Measurements from ENCODE around the gene MRC2.

The MRC2 gene

DNA sequence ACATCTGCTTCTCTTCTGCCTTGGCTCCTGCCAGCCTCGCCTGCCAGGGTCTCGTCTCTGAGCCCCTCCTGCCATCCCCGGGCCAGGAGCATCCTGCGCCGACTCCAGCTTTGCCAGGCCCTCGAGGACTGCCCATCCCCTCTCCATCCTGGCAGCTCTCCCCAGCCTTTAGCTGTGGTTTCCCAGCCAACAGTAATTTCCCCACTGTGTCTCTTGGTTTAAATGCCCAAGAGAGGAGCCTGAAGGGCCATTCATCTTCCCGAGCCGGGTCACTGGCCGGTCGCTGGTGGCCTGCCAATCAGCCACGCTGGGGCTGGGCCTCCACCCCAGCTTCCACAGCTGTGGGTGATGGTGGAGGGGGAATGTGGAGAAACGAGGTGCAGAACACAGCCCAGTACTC lies 47.8 kb downstream of the MRC2 start:
- DNase-seq (ENCODE audit: low read depth in 1 of 2, low spot score in 1 of 2) = no peak

DNA sequence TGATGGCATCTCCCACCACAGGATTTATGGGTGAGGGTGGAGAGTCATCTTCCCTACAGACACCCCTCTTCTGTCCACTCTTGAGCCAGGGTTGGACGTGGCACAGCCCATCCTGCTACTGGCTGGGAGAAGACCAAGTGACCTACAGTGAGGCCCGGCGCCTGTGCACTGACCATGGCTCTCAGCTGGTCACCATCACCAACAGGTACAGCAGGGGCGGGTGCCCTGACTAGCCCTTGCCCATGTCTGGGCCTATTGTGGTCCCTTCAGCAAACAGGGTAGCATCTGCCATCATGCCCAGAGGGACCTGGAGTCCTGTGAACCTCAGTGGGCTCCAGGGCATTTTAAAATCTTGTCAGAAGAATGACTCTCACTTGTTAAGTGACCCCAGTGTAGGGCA lies 48.2 kb downstream of the MRC2 start:
- no peak overlapping the region for H3K27ac ChIP-seq (replicated peaks)
- no peaks in the 10 kb centered on the region for H3K27me3 ChIP-seq (ENCODE audit: insufficient read depth, poor library complexity, severe bottlenecking)
- H3K4me3 ChIP-seq (replicated peaks; ENCODE audit: insufficient read depth, low read length) = no peak overlapping the region
- DNase-seq (ENCODE audit: low read depth in 1 of 2, low spot score in 1 of 2) = no peak
- no peak for TF ChIP-seq POLR2AphosphoS5 (IDR thresholded peaks at IDR 0.05; ENCODE audit: low read depth)
- no peak for TF ChIP-seq SPI1 (IDR thresholded peaks at IDR 0.05; ENCODE audit: borderline replicate concordance, low read depth)
- TF ChIP-seq, protein P1, sequence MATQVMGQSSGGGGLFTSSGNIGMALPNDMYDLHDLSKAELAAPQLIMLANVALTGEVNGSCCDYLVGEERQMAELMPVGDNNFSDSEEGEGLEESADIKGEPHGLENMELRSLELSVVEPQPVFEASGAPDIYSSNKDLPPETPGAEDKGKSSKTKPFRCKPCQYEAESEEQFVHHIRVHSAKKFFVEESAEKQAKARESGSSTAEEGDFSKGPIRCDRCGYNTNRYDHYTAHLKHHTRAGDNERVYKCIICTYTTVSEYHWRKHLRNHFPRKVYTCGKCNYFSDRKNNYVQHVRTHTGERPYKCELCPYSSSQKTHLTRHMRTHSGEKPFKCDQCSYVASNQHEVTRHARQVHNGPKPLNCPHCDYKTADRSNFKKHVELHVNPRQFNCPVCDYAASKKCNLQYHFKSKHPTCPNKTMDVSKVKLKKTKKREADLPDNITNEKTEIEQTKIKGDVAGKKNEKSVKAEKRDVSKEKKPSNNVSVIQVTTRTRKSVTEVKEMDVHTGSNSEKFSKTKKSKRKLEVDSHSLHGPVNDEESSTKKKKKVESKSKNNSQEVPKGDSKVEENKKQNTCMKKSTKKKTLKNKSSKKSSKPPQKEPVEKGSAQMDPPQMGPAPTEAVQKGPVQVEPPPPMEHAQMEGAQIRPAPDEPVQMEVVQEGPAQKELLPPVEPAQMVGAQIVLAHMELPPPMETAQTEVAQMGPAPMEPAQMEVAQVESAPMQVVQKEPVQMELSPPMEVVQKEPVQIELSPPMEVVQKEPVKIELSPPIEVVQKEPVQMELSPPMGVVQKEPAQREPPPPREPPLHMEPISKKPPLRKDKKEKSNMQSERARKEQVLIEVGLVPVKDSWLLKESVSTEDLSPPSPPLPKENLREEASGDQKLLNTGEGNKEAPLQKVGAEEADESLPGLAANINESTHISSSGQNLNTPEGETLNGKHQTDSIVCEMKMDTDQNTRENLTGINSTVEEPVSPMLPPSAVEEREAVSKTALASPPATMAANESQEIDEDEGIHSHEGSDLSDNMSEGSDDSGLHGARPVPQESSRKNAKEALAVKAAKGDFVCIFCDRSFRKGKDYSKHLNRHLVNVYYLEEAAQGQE (IDR thresholded peaks at IDR 0.05; ENCODE audit: insufficient replicate concordance, low read depth) = no peak
- TF ChIP-seq, protein P2, sequence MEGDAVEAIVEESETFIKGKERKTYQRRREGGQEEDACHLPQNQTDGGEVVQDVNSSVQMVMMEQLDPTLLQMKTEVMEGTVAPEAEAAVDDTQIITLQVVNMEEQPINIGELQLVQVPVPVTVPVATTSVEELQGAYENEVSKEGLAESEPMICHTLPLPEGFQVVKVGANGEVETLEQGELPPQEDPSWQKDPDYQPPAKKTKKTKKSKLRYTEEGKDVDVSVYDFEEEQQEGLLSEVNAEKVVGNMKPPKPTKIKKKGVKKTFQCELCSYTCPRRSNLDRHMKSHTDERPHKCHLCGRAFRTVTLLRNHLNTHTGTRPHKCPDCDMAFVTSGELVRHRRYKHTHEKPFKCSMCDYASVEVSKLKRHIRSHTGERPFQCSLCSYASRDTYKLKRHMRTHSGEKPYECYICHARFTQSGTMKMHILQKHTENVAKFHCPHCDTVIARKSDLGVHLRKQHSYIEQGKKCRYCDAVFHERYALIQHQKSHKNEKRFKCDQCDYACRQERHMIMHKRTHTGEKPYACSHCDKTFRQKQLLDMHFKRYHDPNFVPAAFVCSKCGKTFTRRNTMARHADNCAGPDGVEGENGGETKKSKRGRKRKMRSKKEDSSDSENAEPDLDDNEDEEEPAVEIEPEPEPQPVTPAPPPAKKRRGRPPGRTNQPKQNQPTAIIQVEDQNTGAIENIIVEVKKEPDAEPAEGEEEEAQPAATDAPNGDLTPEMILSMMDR (IDR thresholded peaks at IDR 0.05; ENCODE audit: insufficient read depth, low read length) = no peak
- TF ChIP-seq GABPA (IDR thresholded peaks at IDR 0.05; ENCODE audit: low read depth) = no peak

More for the DNA sequence above, 47.8 kb downstream of the MRC2 start:
- H3K27me3 ChIP-seq (ENCODE audit: insufficient read depth, poor library complexity, severe bottlenecking) = no peaks in the 10 kb centered on the region
- H3K4me3 ChIP-seq (replicated peaks; ENCODE audit: insufficient read depth, low read length) = no peak overlapping the region
- TF ChIP-seq POLR2AphosphoS5 (IDR thresholded peaks at IDR 0.05; ENCODE audit: low read depth) = no peak
- no peak for TF ChIP-seq SPI1 (IDR thresholded peaks at IDR 0.05; ENCODE audit: borderline replicate concordance, low read depth)
- TF ChIP-seq, protein P1 (IDR thresholded peaks at IDR 0.05; ENCODE audit: insufficient replicate concordance, low read depth) = no peak
- no peak for TF ChIP-seq GABPA (IDR thresholded peaks at IDR 0.05; ENCODE audit: low read depth)
- TF ChIP-seq, protein P2 (IDR thresholded peaks at IDR 0.05; ENCODE audit: insufficient read depth, low read length) = no peak
- no peak overlapping the region for H3K27ac ChIP-seq (replicated peaks)

DNA sequence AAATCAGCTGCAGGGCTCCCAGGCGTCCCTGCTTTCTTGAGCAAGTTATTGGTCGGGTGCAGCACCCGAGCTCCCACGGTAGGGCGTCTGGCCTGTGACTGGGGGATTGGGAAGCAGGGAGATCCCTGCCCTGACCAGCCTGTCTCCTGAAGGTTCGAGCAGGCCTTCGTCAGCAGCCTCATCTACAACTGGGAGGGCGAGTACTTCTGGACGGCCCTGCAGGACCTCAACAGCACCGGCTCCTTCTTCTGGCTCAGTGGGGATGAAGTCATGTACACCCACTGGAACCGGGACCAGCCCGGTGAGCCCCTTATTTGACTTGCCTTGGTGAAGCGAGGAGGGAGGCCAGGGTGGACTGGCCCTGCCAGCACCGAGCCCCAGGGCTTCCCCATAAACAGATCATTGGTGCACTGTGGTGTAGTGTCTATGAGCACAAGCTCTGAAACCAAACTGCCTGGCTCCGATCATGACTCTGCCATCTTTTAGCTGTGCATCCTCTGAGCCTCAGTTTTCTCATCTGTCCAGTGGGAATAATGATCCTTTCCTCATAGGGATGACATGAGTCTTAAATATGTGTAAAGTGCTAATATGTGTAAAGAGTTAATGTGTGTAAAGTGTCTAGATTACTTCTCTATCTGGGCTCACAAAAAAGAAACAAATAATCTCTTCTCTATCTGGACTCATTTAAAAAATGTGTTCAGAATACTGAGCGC lies 48.9 kb downstream of the MRC2 start:
- TF ChIP-seq, protein P2 (IDR thresholded peaks at IDR 0.05; ENCODE audit: insufficient read depth, low read length) = no peak
- TF ChIP-seq POLR2AphosphoS5 (IDR thresholded peaks at IDR 0.05; ENCODE audit: low read depth) = no peak
- TF ChIP-seq GABPA (IDR thresholded peaks at IDR 0.05; ENCODE audit: low read depth) = no peak
- TF ChIP-seq, protein P1 (IDR thresholded peaks at IDR 0.05; ENCODE audit: insufficient replicate concordance, low read depth) = no peak
- no peak for TF ChIP-seq SPI1 (IDR thresholded peaks at IDR 0.05; ENCODE audit: borderline replicate concordance, low read depth)
- no peak overlapping the region for H3K4me3 ChIP-seq (replicated peaks; ENCODE audit: insufficient read depth, low read length)
- H3K27ac ChIP-seq (replicated peaks) = no peak overlapping the region
- H3K27me3 ChIP-seq (ENCODE audit: insufficient read depth, poor library complexity, severe bottlenecking) = no peaks in the 10 kb centered on the region
- DNase-seq (ENCODE audit: low read depth in 1 of 2, low spot score in 1 of 2) = no peak

Measured in HL-60 (cell line).